NCI-H748 (cell line): Measurements from ENCODE around the gene STOM.
"Not testable (repeated sequence)": the region's sequence is repeated elsewhere in the genome, so short reads cannot be mapped to it uniquely, and the experiment has no call there.

Experiments
- DNase-seq: peaks from one replicate; lab custom pipeline; 2025; ENCODE audit not compliant: unreplicated experiment; lab: John Stamatoyannopoulos, UW

The STOM gene, protein sequence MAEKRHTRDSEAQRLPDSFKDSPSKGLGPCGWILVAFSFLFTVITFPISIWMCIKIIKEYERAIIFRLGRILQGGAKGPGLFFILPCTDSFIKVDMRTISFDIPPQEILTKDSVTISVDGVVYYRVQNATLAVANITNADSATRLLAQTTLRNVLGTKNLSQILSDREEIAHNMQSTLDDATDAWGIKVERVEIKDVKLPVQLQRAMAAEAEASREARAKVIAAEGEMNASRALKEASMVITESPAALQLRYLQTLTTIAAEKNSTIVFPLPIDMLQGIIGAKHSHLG

DNA sequence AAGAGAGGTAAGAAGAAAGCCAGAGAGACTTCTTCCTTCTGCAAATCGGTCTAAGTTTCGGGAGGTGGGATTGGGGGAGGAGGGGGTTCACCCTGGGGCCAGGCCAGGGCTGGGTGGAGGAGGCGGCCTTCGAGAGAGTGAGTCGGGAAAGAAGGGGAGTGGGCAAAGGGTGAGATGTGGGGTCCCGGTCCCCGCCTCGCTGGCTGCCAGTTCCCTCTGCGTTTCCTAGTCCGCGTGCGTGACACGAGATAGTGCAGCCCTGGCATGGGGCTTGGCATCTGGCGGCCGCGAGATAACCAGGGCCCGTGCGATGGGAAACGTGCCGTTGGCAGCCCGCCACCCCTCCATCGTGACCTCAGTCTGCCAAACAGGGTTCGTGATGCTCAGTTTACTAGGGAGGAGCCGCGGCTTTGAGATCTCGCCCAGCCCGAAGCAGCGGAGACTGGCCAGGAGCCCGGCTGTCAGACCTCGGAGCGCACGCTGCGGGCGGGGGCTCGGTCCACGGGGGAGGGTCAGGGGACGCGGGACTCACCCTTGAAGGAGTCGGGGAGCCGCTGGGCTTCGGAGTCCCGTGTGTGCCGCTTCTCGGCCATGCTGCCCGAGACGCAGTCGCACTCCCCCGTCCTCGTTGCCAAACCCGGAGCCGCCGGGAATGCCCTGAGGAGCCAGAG is at the start of gene STOM:
STOM (minus strand) TSS at position 656 of the 671 bp plus-strand sequence; CDS start at position 593, 63 bp downstream.
- DNase-seq, result no peak

- no peak for DNase-seq
Observed at GRCh38 chr9:121411993-121412392, 41.9 kb upstream of the STOM start.

DNA sequence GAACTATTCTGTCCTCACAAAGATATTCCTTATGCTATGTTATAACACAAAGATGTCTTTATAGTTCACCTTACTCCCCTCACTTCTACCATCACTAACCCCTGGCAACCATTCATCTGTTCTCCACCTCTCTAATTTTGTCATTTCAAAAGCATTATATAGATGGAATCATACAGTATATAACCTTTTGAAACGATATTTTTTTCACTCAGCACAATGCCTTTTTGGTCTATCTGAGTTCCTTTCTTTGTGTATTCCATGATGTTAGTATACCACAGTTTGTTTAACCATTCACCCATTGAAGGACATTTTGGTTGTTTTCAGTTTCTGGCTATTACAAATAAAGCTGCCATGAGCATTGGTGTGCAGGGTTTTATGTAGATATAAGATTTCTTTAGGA is 35.8 kb upstream of the STOM start:
- DNase-seq, result no peak

- DNase-seq, result no peak
Observed at GRCh38 chr9:121404906-121405305, 34.9 kb upstream of the STOM start.

DNA sequence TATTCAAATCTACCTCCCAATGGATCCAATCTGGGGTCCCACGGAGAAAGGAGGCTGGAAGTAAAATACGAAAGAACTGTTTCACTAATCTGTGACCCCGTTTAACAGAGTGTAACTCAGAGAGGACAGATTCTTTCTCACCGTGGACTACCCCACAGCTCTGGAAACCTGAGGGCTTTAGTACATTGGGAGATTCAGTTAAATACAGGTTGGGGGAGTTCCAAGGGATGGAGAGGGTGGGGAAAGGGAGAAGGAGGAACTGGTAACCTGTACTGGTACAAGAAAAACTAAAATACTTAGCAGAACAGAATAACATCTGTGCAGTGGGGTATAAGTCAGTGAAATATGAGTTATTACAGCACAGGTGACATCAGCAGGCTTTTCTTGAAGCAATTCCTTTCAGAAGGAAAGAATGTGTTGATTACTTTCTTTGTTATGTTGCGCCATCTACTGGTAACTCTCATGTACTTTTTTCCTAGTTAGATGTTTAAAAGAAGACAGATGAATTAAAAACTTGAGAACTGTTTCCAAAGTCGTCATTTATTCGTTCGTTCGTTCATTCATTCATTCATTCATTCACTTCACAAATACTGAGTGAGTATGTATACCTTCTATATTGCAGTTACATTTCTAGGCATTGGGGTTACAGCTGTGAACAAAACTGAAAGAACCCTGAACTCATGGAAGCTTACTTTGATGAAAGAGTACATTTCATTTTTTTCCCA is 30.0 kb upstream of the STOM start:
- DNase-seq, result peak; percentile 71

- DNase-seq, result no peak
Observed at GRCh38 chr9:121399126-121399882, 29.3 kb upstream of the STOM start.

- DNase-seq, result no peak
Observed at GRCh38 chr9:121398374-121398773, 28.3 kb upstream of the STOM start.

DNA sequence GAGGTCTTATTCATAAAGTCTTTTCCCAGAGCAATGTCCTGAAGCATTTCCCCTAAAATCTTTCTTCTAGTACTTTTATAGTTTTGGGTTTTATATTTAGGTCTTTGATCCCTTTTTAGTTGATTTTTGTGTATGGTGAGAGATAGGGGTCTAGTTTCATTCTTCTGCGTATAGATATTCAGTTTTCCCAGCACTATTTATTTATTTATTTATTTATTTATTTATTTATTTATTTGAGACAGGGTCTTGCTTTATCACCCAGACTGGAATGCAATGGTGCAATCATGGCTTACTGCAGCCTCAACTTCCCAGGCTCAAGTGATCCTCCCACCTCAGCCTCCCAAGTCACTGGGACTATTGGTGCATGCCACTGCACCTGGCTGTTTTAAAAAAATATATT is 27.2 kb upstream of the STOM start:
- not testable (repeated sequence) for DNase-seq

DNA sequence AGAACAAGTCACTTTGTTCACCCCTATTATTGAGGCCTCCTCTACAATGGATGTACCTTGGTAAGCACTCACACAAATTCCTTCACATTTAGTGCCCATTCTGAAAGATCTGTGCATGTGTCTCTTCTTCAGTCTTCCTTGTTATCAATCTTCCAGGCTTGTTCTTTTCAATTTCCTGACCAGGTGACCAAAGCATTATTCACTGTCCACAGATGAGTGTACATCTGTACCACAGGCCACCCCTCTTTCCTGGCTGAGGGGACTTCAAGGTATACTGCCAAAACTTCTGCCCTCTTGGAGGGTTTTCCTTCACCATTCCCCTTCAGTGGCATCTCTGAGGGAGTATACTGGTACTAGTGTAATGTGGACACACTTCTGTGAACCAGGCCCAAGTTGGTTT is 25.5 kb upstream of the STOM start:
- DNase-seq, result no peak

DNA sequence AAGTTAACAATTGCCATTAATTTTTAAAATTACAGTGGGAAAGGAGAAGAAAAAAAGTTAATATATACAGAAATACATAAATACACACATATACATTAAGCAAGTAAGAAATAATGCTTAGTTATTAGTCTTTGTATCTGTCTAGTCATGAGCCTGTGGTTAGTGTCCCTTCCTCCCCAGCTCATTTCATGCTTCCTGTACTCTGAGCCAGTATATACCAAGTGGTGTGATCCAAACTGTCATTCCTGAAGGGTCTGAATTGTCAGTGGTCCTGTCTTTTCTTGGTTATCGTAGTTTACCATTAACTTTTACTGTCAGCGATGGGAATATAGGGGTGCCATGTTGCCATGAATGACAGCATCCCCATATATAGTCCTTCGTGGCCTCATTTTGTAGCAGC is 24.2 kb upstream of the STOM start:
- DNase-seq, result no peak

DNA sequence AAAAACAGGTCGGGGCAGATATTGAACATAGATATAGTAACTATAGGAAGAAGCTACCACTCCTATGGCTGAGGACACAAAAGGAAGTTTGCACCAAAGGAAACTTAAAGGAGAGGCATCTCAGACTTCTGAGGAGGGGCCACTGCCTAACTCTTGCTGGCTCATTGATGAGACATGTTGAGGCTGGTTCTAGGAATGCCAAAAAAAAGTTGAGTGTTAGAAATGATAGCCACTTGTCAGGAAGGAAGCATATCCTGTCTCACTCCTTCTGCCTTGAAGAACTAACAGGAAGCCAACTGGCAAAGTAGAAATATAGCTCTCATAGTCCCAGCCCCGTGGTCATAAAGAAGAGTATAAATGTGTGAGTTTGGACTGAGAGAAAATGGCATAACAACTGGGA is 23.3 kb upstream of the STOM start:
- DNase-seq, result no peak

DNA sequence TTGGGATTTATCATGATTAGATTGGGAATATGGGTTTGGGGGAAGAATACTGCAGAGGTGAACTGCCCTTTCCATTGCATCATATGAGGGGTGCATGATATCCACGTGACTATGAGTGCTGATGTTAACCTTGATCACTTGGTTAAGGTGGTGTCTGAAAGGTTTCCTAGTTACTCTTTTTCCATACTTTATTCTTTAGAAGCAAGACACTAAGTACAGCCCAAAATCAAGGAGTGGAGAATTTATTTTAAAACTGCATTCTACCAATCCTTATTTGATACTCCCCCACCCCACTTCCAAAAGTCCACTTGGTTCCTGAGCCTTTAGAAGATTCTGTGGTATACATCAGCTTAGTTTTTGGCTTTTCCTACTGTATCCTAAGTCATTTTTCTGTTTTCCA is 20.3 kb upstream of the STOM start:
- DNase-seq, result no peak

DNA sequence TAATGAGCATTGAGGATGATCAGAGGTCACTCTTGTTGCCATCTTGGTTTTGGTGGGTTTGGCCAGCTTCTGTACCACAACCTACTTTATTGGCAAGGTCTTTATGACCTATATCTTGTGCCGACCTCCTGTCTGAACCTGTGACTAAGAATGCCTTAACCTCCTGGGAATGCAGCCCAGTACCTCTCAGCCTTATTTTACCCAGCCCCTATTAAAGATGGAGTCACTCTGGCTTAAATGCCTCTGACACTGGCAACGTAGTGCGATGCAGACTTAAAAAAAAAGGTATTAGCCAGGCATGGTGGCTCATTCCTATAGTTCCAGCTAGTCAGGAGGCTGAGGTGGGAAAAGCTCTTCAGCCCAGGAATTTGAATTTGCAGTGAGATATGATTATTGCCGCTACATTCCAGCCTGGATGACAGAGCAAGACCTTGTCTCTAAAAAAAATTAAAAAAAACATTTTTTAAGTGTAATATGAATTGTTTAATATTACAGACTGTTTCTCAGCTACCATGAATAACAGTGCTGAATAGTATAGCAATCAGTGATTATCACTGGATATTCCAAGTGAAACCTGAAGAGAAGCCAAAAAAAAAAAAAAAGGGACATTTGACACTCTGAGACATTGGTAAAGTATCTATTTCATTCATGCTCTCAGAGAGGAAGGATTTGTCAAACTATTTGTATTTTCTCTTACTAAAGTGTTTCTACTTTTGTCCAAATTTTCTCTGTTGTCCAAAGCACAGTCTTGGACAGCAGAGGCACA is 18.3 kb upstream of the STOM start:
- no peak for DNase-seq

- no peak for DNase-seq
Observed at GRCh38 chr9:121386442-121387175, 16.6 kb upstream of the STOM start.

DNA sequence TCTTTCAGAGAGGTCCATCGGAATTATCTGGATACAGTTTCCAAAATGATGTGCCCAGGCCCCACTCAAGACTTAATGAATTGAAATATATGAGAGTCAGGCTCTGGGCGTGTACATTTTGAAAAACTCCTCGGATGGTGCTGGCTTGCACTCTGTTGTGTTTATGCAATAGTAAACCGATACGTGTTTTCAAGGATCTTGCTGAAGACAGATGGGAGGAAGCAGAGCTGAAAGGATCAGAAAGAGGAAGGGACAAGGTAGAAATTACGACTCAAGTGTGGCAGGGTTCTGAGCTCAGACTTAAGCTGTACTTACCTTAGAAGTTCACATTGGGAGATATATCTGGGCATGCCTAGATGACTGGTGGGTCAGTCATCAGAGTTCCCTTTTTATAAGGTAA is 13.7 kb upstream of the STOM start:
- no peak for DNase-seq

- DNase-seq, result no peak
Observed at GRCh38 chr9:121380846-121381245, 10.8 kb upstream of the STOM start.

- no peak for DNase-seq
Observed at GRCh38 chr9:121376214-121376830, 6.3 kb upstream of the STOM start.

- DNase-seq, result no peak
Observed at GRCh38 chr9:121373011-121373729, 3.1 kb upstream of the STOM start.
